ENCODE measurements around the gene B3GNT3. TPM values are rescaled to one million over a fixed set of nuclear protein-coding genes. Genes with fewer than 3 reads are reported as not detected.

Gene B3GNT3
- total RNA-seq, 1 experiment from 2014 or later: 22.2 TPM

- POLR2A ChIA-PET: interaction anchor here (1.2 to 1.9 kb wide), 2 partner anchors 9 to 25 kb away, joined by 3 to 5 read pairs; no protein-coding TSS in a partner anchor
- CTCF ChIA-PET: interaction anchor here (0.6 to 2.1 kb wide), 7 partner anchors 9 to 250 kb away, joined by 3 to 13 read pairs (median 4); partner anchors contain the start of gene B3GNT3
- RAD21 ChIA-PET (ENCODE audit: low non-redundant PET in 1 of 2, low total read pairs in 2 of 2, uncharacterized antibody in 2 of 2, unreplicated experiment in 2 of 2): interaction anchor here (1.0 to 1.3 kb wide), 3 partner anchors 10 to 93 kb away, joined by 3 to 5 read pairs (median 3); partner anchors contain the start of gene CCDC124 (in 1 of the 2)
- H3K4me2 ChIP-seq (ENCODE audit: low read length): peak overlapping the region; percentile 46
- no peak overlapping the region for H3K27ac ChIP-seq (ENCODE audit: low read depth, low read length)
- BruUV-seq (replicated peaks): no TSS peak
- no peaks in the 10 kb centered on the region for H3K9me3 ChIP-seq (ENCODE audit: control insufficient read depth in 1 of 2, insufficient read depth in 1 of 2, low read depth in 1 of 2, low read length in 2 of 2)
- no peaks in the 10 kb centered on the region for H4K20me1 ChIP-seq (ENCODE audit: insufficient read depth)
- no peaks in the 10 kb centered on the region for H3K9me2 ChIP-seq (ENCODE audit: insufficient read depth)
- peak; percentile 51 for DNase-seq (ENCODE audit: low read depth, low spot score)
- H3K4me1 ChIP-seq (ENCODE audit: control insufficient read depth in 1 of 2, insufficient read depth in 2 of 2, low read length in 2 of 2): peaks cover 8 to 25% of the 10 kb centered on the region in 2 experiments; a peak in 3 of 4 replicates
- intact Hi-C loops (cut with micrococcal nuclease): loop anchor here (1.0 to 5.0 kb wide), 5 partner anchors 61 to 458 kb away; no protein-coding TSS in a partner anchor
- no peak overlapping the region for H3K4me3 ChIP-seq (replicated peaks in 1 of 2; ENCODE audit: low read depth in 1 of 2, low read length in 2 of 2)
- H3K27me3 ChIP-seq (ENCODE audit: insufficient read depth, low read length): no peaks in the 10 kb centered on the region
- peaks cover 0 to 6% of the 10 kb centered on the region in 2 experiments; a peak in 3 of 4 replicates for H3K36me3 ChIP-seq (ENCODE audit: control insufficient read depth in 1 of 2, insufficient read depth in 2 of 2, low read length in 2 of 2)
- TF ChIP-seq RAD21 (IDR thresholded peaks at IDR 0.05; ENCODE audit: low read depth) (peak; percentile 99), CEBPB (IDR thresholded peaks at IDR 0.05; ENCODE audit: low read depth) (no peak)
- TF ChIP-seq, protein P1, sequence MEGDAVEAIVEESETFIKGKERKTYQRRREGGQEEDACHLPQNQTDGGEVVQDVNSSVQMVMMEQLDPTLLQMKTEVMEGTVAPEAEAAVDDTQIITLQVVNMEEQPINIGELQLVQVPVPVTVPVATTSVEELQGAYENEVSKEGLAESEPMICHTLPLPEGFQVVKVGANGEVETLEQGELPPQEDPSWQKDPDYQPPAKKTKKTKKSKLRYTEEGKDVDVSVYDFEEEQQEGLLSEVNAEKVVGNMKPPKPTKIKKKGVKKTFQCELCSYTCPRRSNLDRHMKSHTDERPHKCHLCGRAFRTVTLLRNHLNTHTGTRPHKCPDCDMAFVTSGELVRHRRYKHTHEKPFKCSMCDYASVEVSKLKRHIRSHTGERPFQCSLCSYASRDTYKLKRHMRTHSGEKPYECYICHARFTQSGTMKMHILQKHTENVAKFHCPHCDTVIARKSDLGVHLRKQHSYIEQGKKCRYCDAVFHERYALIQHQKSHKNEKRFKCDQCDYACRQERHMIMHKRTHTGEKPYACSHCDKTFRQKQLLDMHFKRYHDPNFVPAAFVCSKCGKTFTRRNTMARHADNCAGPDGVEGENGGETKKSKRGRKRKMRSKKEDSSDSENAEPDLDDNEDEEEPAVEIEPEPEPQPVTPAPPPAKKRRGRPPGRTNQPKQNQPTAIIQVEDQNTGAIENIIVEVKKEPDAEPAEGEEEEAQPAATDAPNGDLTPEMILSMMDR (IDR thresholded peaks at IDR 0.05 in 2 of 3, conservative IDR thresholded peaks at IDR 0.05 in 1 of 3; ENCODE audit: borderline replicate concordance in 1 of 3, insufficient read depth in 1 of 3, low read depth in 2 of 3, low read length in 2 of 3): peak; percentile 91 to 98 (median 97)
- peak overlapping the region; percentile 87 for H2AFZ ChIP-seq (ENCODE audit: low read depth, low read length, poor library complexity, severe bottlenecking)
- no peak overlapping the region for H3K9ac ChIP-seq (ENCODE audit: low read length)
- ATAC-seq: peak; percentile 62
- peaks cover 8% of the 10 kb centered on the region for H3K79me2 ChIP-seq (ENCODE audit: insufficient read depth, low read length)
Observed at GRCh38 chr19:17855280-17856152, 60.6 kb downstream of the B3GNT3 start.

All from HCT116 (cell line).